ENCODE measurements around the gene KRTAP12-1. TPM values are rescaled to one million over a fixed set of nuclear protein-coding genes. Genes with fewer than 3 reads are reported as not detected.

KRTAP12-1 gene
- total RNA-seq, 1 experiment from 2014 or later: not detected

GRCh38 chr21:44718093-44718492 lies 36.1 kb upstream of the KRTAP12-1 start:
- DNase-seq (ENCODE audit: low read depth, low spot score): no peak
- ATAC-seq: no peak
- H3K27ac ChIP-seq (ENCODE audit: low read length): no peak overlapping the region
- no peaks in the 10 kb centered on the region for H3K36me3 ChIP-seq (ENCODE audit: control insufficient read depth, insufficient read depth, low read length)
- H3K9me3 ChIP-seq (ENCODE audit: control insufficient read depth, insufficient read depth, low read depth, low read length): no peaks in the 10 kb centered on the region
- H3K4me1 ChIP-seq (ENCODE audit: control insufficient read depth, insufficient read depth, low read length): no peaks in the 10 kb centered on the region
- no TSS peak for BruUV-seq (replicated peaks)
- TF ChIP-seq CTCF (IDR thresholded peaks at IDR 0.05) (no peak), TCF7L2 (IDR thresholded peaks at IDR 0.05; ENCODE audit: low read depth, low read length) (no peak), REST (IDR thresholded peaks at IDR 0.05; ENCODE audit: insufficient read depth in 1 of 2, low read depth in 2 of 2, low read length in 1 of 2) (no peak), SIN3A (IDR thresholded peaks at IDR 0.05; ENCODE audit: borderline replicate concordance, insufficient read depth, low read depth, low read length) (no peak), POLR2AphosphoS5 (IDR thresholded peaks at IDR 0.05; ENCODE audit: low read depth, low read length) (no peak)
- ChIA-PET CTCF (no interaction called here), POLR2A (no interaction called here)
- no peak overlapping the region for H3K4me3 ChIP-seq (ENCODE audit: low read depth in 2 of 2, low read length in 2 of 2)
- H3K27me3 ChIP-seq (ENCODE audit: control insufficient read depth, insufficient read depth, low read length): no peaks in the 10 kb centered on the region
- intact Hi-C loops (cut with micrococcal nuclease; ENCODE audit: unreplicated experiment): no loop called here
- in situ Hi-C loops (cut with HindIII; ENCODE audit: low pct_unique_long_range_greater_than_20kb, low sequenced_read_pairs): no loop called here

GRCh38 chr21:44716984-44717383 lies 35.0 kb upstream of the KRTAP12-1 start:
- ChIA-PET POLR2A (no interaction called here), CTCF (no interaction called here)
- Histone ChIP-seq H3K27me3 (ENCODE audit: control insufficient read depth, insufficient read depth, low read length) (no peaks in the 10 kb centered on the region), H3K4me1 (ENCODE audit: control insufficient read depth, insufficient read depth, low read length) (no peaks in the 10 kb centered on the region), H3K9me3 (ENCODE audit: control insufficient read depth, insufficient read depth, low read depth, low read length) (no peaks in the 10 kb centered on the region), H3K36me3 (ENCODE audit: control insufficient read depth, insufficient read depth, low read length) (no peaks in the 10 kb centered on the region), H3K27ac (ENCODE audit: low read length) (no peak overlapping the region), H3K4me3 (ENCODE audit: low read depth in 2 of 2, low read length in 2 of 2) (no peak overlapping the region)
- DNase-seq (ENCODE audit: low read depth, low spot score) (no peak), ATAC-seq (no peak)
- intact Hi-C loops (cut with micrococcal nuclease; ENCODE audit: unreplicated experiment): no loop called here
- TF ChIP-seq TCF7L2 (IDR thresholded peaks at IDR 0.05; ENCODE audit: low read depth, low read length) (no peak), SIN3A (IDR thresholded peaks at IDR 0.05; ENCODE audit: borderline replicate concordance, insufficient read depth, low read depth, low read length) (no peak), CTCF (IDR thresholded peaks at IDR 0.05) (no peak), REST (IDR thresholded peaks at IDR 0.05; ENCODE audit: insufficient read depth in 1 of 2, low read depth in 2 of 2, low read length in 1 of 2) (no peak)
- BruUV-seq (replicated peaks): no TSS peak
- in situ Hi-C loops (cut with HindIII; ENCODE audit: low pct_unique_long_range_greater_than_20kb, low sequenced_read_pairs): no loop called here
